ENCODE measurements around the gene TCL1A.

DNA sequence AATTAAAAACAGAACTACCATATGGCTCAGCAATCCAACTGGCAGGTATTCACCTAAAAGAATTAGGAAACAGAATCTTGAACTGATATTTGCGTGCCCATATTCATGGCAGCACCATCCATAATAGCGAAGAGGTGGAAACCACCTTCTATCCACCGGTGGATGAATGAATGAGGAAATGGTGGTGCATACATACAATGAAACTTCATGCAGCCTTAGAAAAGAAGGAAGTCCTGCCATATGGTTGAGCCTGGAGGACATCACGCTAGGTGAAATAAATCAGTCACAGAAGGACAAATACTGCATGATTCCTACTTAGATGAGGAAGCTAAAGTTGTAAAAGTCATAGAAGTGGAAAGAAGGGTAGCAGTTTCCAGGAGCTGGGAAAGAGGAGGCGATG, 6.6 kb downstream of the TCL1A start:
- TF ChIP-seq TAF1 (IDR thresholded peaks at IDR 0.05; ENCODE audit: borderline replicate concordance, low read depth, low read length) (no peak), EZH2 (IDR thresholded peaks at IDR 0.05; ENCODE audit: borderline replicate concordance, control insufficient read depth, low read depth, low read length) (no peak), RFX5 (IDR thresholded peaks at IDR 0.05; ENCODE audit: low read depth, low read length) (no peak), ATF7 (IDR thresholded peaks at IDR 0.05; ENCODE audit: low read depth) (no peak), YY1 (IDR thresholded peaks at IDR 0.05; ENCODE audit: low read depth, low read length) (no peak), POLR2A (IDR thresholded peaks at IDR 0.05; ENCODE audit: low read depth, low read length) (no peak), ETV6 (conservative IDR thresholded peaks at IDR 0.05 in 1 of 2, IDR thresholded peaks at IDR 0.05 in 1 of 2; ENCODE audit: borderline replicate concordance in 1 of 2, low read depth in 1 of 2) (no peak), KLF5 (IDR thresholded peaks at IDR 0.05; ENCODE audit: partially characterized antibody) (no peak), JUND (IDR thresholded peaks at IDR 0.05; ENCODE audit: low read depth, low read length) (no peak), SIN3A (IDR thresholded peaks at IDR 0.05; ENCODE audit: low read depth, low read length) (no peak)
- TF ChIP-seq, protein P1, sequence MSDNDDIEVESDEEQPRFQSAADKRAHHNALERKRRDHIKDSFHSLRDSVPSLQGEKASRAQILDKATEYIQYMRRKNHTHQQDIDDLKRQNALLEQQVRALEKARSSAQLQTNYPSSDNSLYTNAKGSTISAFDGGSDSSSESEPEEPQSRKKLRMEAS (IDR thresholded peaks at IDR 0.05; ENCODE audit: low read depth, low read length), result no peak
- TF ChIP-seq, protein P2, sequence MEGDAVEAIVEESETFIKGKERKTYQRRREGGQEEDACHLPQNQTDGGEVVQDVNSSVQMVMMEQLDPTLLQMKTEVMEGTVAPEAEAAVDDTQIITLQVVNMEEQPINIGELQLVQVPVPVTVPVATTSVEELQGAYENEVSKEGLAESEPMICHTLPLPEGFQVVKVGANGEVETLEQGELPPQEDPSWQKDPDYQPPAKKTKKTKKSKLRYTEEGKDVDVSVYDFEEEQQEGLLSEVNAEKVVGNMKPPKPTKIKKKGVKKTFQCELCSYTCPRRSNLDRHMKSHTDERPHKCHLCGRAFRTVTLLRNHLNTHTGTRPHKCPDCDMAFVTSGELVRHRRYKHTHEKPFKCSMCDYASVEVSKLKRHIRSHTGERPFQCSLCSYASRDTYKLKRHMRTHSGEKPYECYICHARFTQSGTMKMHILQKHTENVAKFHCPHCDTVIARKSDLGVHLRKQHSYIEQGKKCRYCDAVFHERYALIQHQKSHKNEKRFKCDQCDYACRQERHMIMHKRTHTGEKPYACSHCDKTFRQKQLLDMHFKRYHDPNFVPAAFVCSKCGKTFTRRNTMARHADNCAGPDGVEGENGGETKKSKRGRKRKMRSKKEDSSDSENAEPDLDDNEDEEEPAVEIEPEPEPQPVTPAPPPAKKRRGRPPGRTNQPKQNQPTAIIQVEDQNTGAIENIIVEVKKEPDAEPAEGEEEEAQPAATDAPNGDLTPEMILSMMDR (IDR thresholded peaks at IDR 0.05 in 2 of 3, conservative IDR thresholded peaks at IDR 0.05 in 1 of 3; ENCODE audit: control insufficient read depth in 2 of 3, extremely low read depth in 1 of 3, insufficient read depth in 1 of 3, low read depth in 3 of 3, low read length in 3 of 3), result no peak
- TF ChIP-seq, protein P3, sequence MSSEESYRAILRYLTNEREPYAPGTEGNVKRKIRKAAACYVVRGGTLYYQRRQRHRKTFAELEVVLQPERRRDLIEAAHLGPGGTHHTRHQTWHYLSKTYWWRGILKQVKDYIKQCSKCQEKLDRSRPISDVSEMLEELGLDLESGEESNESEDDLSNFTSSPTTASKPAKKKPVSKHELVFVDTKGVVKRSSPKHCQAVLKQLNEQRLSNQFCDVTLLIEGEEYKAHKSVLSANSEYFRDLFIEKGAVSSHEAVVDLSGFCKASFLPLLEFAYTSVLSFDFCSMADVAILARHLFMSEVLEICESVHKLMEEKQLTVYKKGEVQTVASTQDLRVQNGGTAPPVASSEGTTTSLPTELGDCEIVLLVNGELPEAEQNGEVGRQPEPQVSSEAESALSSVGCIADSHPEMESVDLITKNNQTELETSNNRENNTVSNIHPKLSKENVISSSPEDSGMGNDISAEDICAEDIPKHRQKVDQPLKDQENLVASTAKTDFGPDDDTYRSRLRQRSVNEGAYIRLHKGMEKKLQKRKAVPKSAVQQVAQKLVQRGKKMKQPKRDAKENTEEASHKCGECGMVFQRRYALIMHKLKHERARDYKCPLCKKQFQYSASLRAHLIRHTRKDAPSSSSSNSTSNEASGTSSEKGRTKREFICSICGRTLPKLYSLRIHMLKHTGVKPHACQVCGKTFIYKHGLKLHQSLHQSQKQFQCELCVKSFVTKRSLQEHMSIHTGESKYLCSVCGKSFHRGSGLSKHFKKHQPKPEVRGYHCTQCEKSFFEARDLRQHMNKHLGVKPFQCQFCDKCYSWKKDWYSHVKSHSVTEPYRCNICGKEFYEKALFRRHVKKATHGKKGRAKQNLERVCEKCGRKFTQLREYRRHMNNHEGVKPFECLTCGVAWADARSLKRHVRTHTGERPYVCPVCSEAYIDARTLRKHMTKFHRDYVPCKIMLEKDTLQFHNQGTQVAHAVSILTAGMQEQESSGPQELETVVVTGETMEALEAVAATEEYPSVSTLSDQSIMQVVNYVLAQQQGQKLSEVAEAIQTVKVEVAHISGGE (CRISPR knock-in tag; IDR thresholded peaks at IDR 0.05), result no peak
- TF ChIP-seq, protein P4, sequence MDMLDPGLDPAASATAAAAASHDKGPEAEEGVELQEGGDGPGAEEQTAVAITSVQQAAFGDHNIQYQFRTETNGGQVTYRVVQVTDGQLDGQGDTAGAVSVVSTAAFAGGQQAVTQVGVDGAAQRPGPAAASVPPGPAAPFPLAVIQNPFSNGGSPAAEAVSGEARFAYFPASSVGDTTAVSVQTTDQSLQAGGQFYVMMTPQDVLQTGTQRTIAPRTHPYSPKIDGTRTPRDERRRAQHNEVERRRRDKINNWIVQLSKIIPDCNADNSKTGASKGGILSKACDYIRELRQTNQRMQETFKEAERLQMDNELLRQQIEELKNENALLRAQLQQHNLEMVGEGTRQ (IDR thresholded peaks at IDR 0.05; ENCODE audit: borderline replicate concordance, low read depth, low read length), result no peak

Data from GM12878 (cell line).